Activated naive CD4-positive, alpha-beta T cell treated with anti-CD3 and anti-CD28 coated beads for 36 hours (primary cell): Measurements from ENCODE around the gene DMTF1. TPM values are rescaled to one million over a fixed set of nuclear protein-coding genes. Genes with fewer than 3 reads are reported as not detected.

Source experiments
- CTCF ChIA-PET: fragments of 350-600 bp; sonication (Branson Sonifier 250); formaldehyde crosslinking; loops from one replicate; lab custom pipeline; 2021; ENCODE audit warnings: antibody characterized with exemption; lab: Charles Lee
- DNase-seq: peaks from one replicate; pipeline ENCODE4 v3.0.0-alpha.2; 2020
- H3K27ac Mint-ChIP-seq: one replicate; pipeline ENCODE4 v1.8.0; 2021; ENCODE audit warnings: mild to moderate bottlenecking, mixed read lengths
- H3K27me3 Mint-ChIP-seq: one replicate; pipeline ENCODE4 v1.8.0; 2021; ENCODE audit warnings: low read depth, mixed read lengths
- H3K36me3 Mint-ChIP-seq: one replicate; pipeline ENCODE4 v1.8.0; 2021; ENCODE audit warnings: low read depth, mixed read lengths
- H3K4me1 Mint-ChIP-seq: one replicate; pipeline ENCODE4 v1.8.0; 2021; ENCODE audit warnings: low read depth, mixed read lengths
- H3K4me3 Mint-ChIP-seq: one replicate; pipeline ENCODE4 v1.8.0; 2021; ENCODE audit warnings: mild to moderate bottlenecking, moderate library complexity, mixed read lengths
- H3K9me3 Mint-ChIP-seq: one replicate; pipeline ENCODE4 v1.8.0; 2021; ENCODE audit warnings: mixed read lengths
- intact Hi-C: fragments of 100-400 bp; cut with micrococcal nuclease; formaldehyde crosslinking; loops from one replicate; pipeline ENCODE4 v1.15.1; 2023
- total RNA-seq, 2 experiments: library from RNA; stranded (reverse); gene quantifications; one replicate each; pipeline ENCODE4 v1.2.3, GENCODE V29; 2021

DMTF1 gene
- total RNA-seq, 2 experiments from 2014 or later: 43.6 to 49.8 TPM

GRCh38 chr7:87151002-87151728, 1.1 kb upstream of the DMTF1 start:
- peaks cover 9% of the 10 kb centered on the region for H3K36me3 Mint-ChIP-seq
- no peaks in the 10 kb centered on the region for H3K27me3 Mint-ChIP-seq
- CTCF ChIA-PET: interaction anchor here (0.6 to 4.3 kb wide), 6 partner anchors 29 to 233 kb away, joined by 3 to 30 read pairs (median 4); no protein-coding TSS in a partner anchor
- intact Hi-C loops: loop anchor here (5.0 kb wide), 2 partner anchors 74 to 476 kb away; partner anchors contain the start of gene RUNDC3B
- peaks cover 29% of the 10 kb centered on the region for H3K4me1 Mint-ChIP-seq
- DNase-seq: no peak
- H3K9me3 Mint-ChIP-seq: no peaks in the 10 kb centered on the region
- peak overlapping the region; percentile 98 for H3K27ac Mint-ChIP-seq
- peak overlapping the region; percentile 84 for H3K4me3 Mint-ChIP-seq

- intact Hi-C loops: loop anchor here (1.0 to 5.0 kb wide), 9 partner anchors 68 to 1067 kb away; partner anchors contain the start of genes CROT, DBF4, ELAPOR2 and RUNDC3B
- Mint-ChIP-seq H3K4me3 (peak overlapping the region; percentile 84), H3K36me3 (peaks cover 9% of the 10 kb centered on the region), H3K4me1 (peaks cover 34% of the 10 kb centered on the region), H3K27me3 (no peaks in the 10 kb centered on the region), H3K27ac (peak overlapping the region; percentile 98), H3K9me3 (no peaks in the 10 kb centered on the region)
- DNase-seq: no peak
- CTCF ChIA-PET: interaction anchor here (0.6 to 1.1 kb wide), 3 partner anchors 29 to 722 kb away, joined by 3 read pairs; no protein-coding TSS in a partner anchor
These were observed 533 bp upstream of the DMTF1 start for GRCh38 chr7:87151729-87152111.

GRCh38 chr7:87152897-87153641, 816 bp downstream of the DMTF1 start:
- Mint-ChIP-seq H3K4me3 (peak overlapping the region; percentile 84), H3K27ac (peak overlapping the region; percentile 98), H3K36me3 (peaks cover 10% of the 10 kb centered on the region), H3K27me3 (no peaks in the 10 kb centered on the region), H3K9me3 (no peaks in the 10 kb centered on the region), H3K4me1 (peaks cover 47% of the 10 kb centered on the region)
- CTCF ChIA-PET: interaction anchor here (0.6 to 1.7 kb wide), 5 partner anchors 28 to 263 kb away, joined by 3 to 5 read pairs (median 4); no protein-coding TSS in a partner anchor
- peak; percentile 66 for DNase-seq
- intact Hi-C loops: loop anchor here (1.0 to 5.0 kb wide), 11 partner anchors 63 to 1066 kb away; partner anchors contain the start of genes CROT, DBF4, ELAPOR2 and RUNDC3B

- peaks cover 47% of the 10 kb centered on the region for H3K4me1 Mint-ChIP-seq
- no peak overlapping the region for H3K27ac Mint-ChIP-seq
- DNase-seq: no peak
- H3K4me3 Mint-ChIP-seq: peak overlapping the region; percentile 41
- intact Hi-C loops: loop anchor here (5.0 kb wide), 2 partner anchors 77 to 473 kb away; partner anchors contain the start of gene RUNDC3B
- CTCF ChIA-PET: interaction anchor here (0.7 to 1.5 kb wide), 6 partner anchors 27 to 95 kb away, joined by 3 to 6 read pairs (median 4); partner anchors contain the start of gene ELAPOR2
- peaks cover 10% of the 10 kb centered on the region for H3K36me3 Mint-ChIP-seq
- H3K27me3 Mint-ChIP-seq: no peaks in the 10 kb centered on the region
- H3K9me3 Mint-ChIP-seq: no peaks in the 10 kb centered on the region
These were observed 1.9 kb downstream of the DMTF1 start for GRCh38 chr7:87154166-87154565.

- Mint-ChIP-seq H3K27me3 (no peaks in the 10 kb centered on the region), H3K36me3 (peaks cover 10% of the 10 kb centered on the region), H3K27ac (no peak overlapping the region), H3K4me1 (peaks cover 50% of the 10 kb centered on the region), H3K4me3 (peak overlapping the region; percentile 41), H3K9me3 (no peaks in the 10 kb centered on the region)
- CTCF ChIA-PET: interaction anchor here (1.1 to 1.5 kb wide), 4 partner anchors 63 to 96 kb away, joined by 3 to 6 read pairs (median 4); partner anchors contain the start of gene ELAPOR2
- DNase-seq: no peak
- intact Hi-C loops: loop anchor here (5.0 kb wide), 2 partner anchors 77 to 473 kb away; partner anchors contain the start of gene RUNDC3B
These were observed 2.3 kb downstream of the DMTF1 start for GRCh38 chr7:87154569-87154968.

GRCh38 chr7:87155788-87156187, 3.5 kb downstream of the DMTF1 start:
- Mint-ChIP-seq H3K4me1 (peaks cover 57% of the 10 kb centered on the region), H3K27ac (no peak overlapping the region), H3K9me3 (no peaks in the 10 kb centered on the region), H3K36me3 (peaks cover 14% of the 10 kb centered on the region), H3K27me3 (no peaks in the 10 kb centered on the region), H3K4me3 (no peak overlapping the region)
- CTCF ChIA-PET: interaction anchor here (0.7 to 0.9 kb wide), 2 partner anchors 48 to 80 kb away, joined by 3 read pairs; no protein-coding TSS in a partner anchor
- no peak for DNase-seq
- intact Hi-C loops: loop anchor here (2.0 kb wide), 1 partner anchor 19 kb away; no protein-coding TSS in a partner anchor

GRCh38 chr7:87156709-87157108, 4.5 kb downstream of the DMTF1 start:
- H3K4me1 Mint-ChIP-seq: peaks cover 51% of the 10 kb centered on the region
- DNase-seq: no peak
- H3K9me3 Mint-ChIP-seq: no peaks in the 10 kb centered on the region
- H3K4me3 Mint-ChIP-seq: no peak overlapping the region
- CTCF ChIA-PET: no interaction called here
- H3K27me3 Mint-ChIP-seq: no peaks in the 10 kb centered on the region
- intact Hi-C loops: loop anchor here (2.0 kb wide), 1 partner anchor 18 kb away; no protein-coding TSS in a partner anchor
- H3K36me3 Mint-ChIP-seq: peaks cover 14% of the 10 kb centered on the region
- H3K27ac Mint-ChIP-seq: no peak overlapping the region

- Mint-ChIP-seq H3K27me3 (no peaks in the 10 kb centered on the region), H3K9me3 (no peaks in the 10 kb centered on the region), H3K27ac (no peak overlapping the region), H3K4me1 (peaks cover 51% of the 10 kb centered on the region), H3K4me3 (no peak overlapping the region), H3K36me3 (peaks cover 22% of the 10 kb centered on the region)
- CTCF ChIA-PET: interaction anchor here (0.7 kb wide), 1 partner anchor 26 kb away, joined by 4 read pairs; no protein-coding TSS in a partner anchor
- no peak for DNase-seq
- intact Hi-C loops: no loop called here
These were observed 7.3 kb downstream of the DMTF1 start for GRCh38 chr7:87159538-87159937.

- Mint-ChIP-seq H3K9me3 (no peaks in the 10 kb centered on the region), H3K36me3 (peaks cover 49% of the 10 kb centered on the region), H3K4me1 (peaks cover 28% of the 10 kb centered on the region), H3K27ac (no peak overlapping the region), H3K4me3 (no peak overlapping the region), H3K27me3 (no peaks in the 10 kb centered on the region)
- no peak for DNase-seq
- intact Hi-C loops: no loop called here
- CTCF ChIA-PET: interaction anchor here (0.9 to 1.2 kb wide), 2 partner anchors 9 to 19 kb away, joined by 3 read pairs; no protein-coding TSS in a partner anchor
These were observed 12.2 kb downstream of the DMTF1 start for GRCh38 chr7:87164433-87164832.

GRCh38 chr7:87170828-87171227, 18.6 kb downstream of the DMTF1 start:
- intact Hi-C loops: no loop called here
- Mint-ChIP-seq H3K36me3 (peaks cover 58% of the 10 kb centered on the region), H3K9me3 (no peaks in the 10 kb centered on the region), H3K4me1 (peaks cover 15% of the 10 kb centered on the region), H3K4me3 (no peak overlapping the region), H3K27me3 (no peaks in the 10 kb centered on the region), H3K27ac (peak overlapping the region; percentile 66)
- no peak for DNase-seq
- CTCF ChIA-PET: interaction anchor here (3.7 kb wide), 1 partner anchor 14 kb away, joined by 12 read pairs; no protein-coding TSS in a partner anchor

GRCh38 chr7:87171282-87171934, 19.2 kb downstream of the DMTF1 start:
- CTCF ChIA-PET: interaction anchor here (3.7 kb wide), 1 partner anchor 13 kb away, joined by 12 read pairs; no protein-coding TSS in a partner anchor
- Mint-ChIP-seq H3K27ac (no peak overlapping the region), H3K27me3 (no peaks in the 10 kb centered on the region), H3K36me3 (peaks cover 56% of the 10 kb centered on the region), H3K9me3 (no peaks in the 10 kb centered on the region), H3K4me1 (peaks cover 15% of the 10 kb centered on the region), H3K4me3 (no peak overlapping the region)
- no peak for DNase-seq
- intact Hi-C loops: no loop called here
